Colonic mucosa (tissue), 4 donors: ENCODE data around the gene TMEM170B. TPM values are rescaled to one million over a fixed set of nuclear protein-coding genes. Genes with fewer than 3 reads are reported as not detected.

Source experiments
- DNase-seq: peaks from one replicate; pipeline ENCODE4 v3.0.0-alpha.2; 2020
- H3K27ac ChIP-seq: fragments of 200-600 bp; one replicate; pipeline ENCODE4 v1.8.0; 2021
- H3K27me3 ChIP-seq: fragments of 200-600 bp; one replicate; pipeline ENCODE4 v1.8.0; 2021
- H3K36me3 ChIP-seq: fragments of 200-600 bp; one replicate; pipeline ENCODE4 v1.8.0; 2021
- H3K4me1 ChIP-seq: fragments of 200-600 bp; one replicate; pipeline ENCODE4 v1.8.0; 2021; ENCODE audit warnings: mild to moderate bottlenecking
- H3K4me3 ChIP-seq: fragments of 200-600 bp; one replicate; pipeline ENCODE4 v1.8.0; 2021
- H3K9ac ChIP-seq, 2 donors: one replicate each; pipeline ENCODE4 v1.7.0; 2013; ENCODE audit warnings: control low read depth in 2 of 2, low read depth in 2 of 2, low read length in 2 of 2
- H3K9me3 ChIP-seq: fragments of 200-600 bp; one replicate; pipeline ENCODE4 v1.8.0; 2021
- CTCF ChIP-seq: fragments of 200-600 bp; IDR thresholded peaks from one replicate; pipeline ENCODE4 v1.8.0; 2022; ENCODE audit warnings: antibody characterized with exemption, mild to moderate bottlenecking
- intact Hi-C: fragments of 100-400 bp; cut with DNase I; formaldehyde crosslinking; loops from one replicate; pipeline ENCODE4 v1.14.1; 2022
- total RNA-seq, 2 donors: library from RNA; stranded (reverse); fragmentation: NEBNext Ultra II Directional in 1 of 2; extraction: Animal tissue kit (Norgen Biotek cat#: 25700) in 1 of 2; gene quantifications; one replicate each; pipeline ENCODE4 v1.2.1, GENCODE V29; 2021
- donor health status: healthy.
- donor health status: DM: no; HTN: no; CAD: no.
- donor health status: DM: no; HTN: no; CAD: no.

Gene TMEM170B
- total RNA-seq, 2 donors from 2014 or later, result 0.82 to 2.2 TPM

GRCh38 chr6:11497881-11498280 lies 39.7 kb upstream of the TMEM170B start:
- intact Hi-C loops, result loop anchor here (5.0 to 10.0 kb wide), 2 partner anchors 323 to 546 kb away; no protein-coding TSS in a partner anchor
- H3K4me1 ChIP-seq, result no peaks in the 10 kb centered on the region

GRCh38 chr6:11500008-11500407 lies 37.5 kb upstream of the TMEM170B start:
- Histone ChIP-seq H3K9ac (no peak overlapping the region), H3K4me1 (no peaks in the 10 kb centered on the region), H3K9me3 (no peaks in the 10 kb centered on the region), H3K36me3 (no peaks in the 10 kb centered on the region), H3K27me3 (no peaks in the 10 kb centered on the region), H3K4me3 (no peak overlapping the region), H3K27ac (no peak overlapping the region)
- intact Hi-C loops, result no loop called here
- no peak for DNase-seq
- no peak for TF ChIP-seq CTCF

More at GRCh38 chr6:11497881-11498280, 39.7 kb upstream of the TMEM170B start:
- no peak for TF ChIP-seq CTCF
- H3K9me3 ChIP-seq, result no peaks in the 10 kb centered on the region
- no peaks in the 10 kb centered on the region for H3K27me3 ChIP-seq
- H3K36me3 ChIP-seq, result no peaks in the 10 kb centered on the region
- DNase-seq, result no peak
- H3K27ac ChIP-seq, result no peak overlapping the region
- H3K9ac ChIP-seq, result no peak overlapping the region
- no peak overlapping the region for H3K4me3 ChIP-seq

GRCh38 chr6:11509471-11509870 lies 28.1 kb upstream of the TMEM170B start:
- Histone ChIP-seq H3K9me3 (no peaks in the 10 kb centered on the region), H3K36me3 (no peaks in the 10 kb centered on the region), H3K27me3 (no peaks in the 10 kb centered on the region), H3K27ac (no peak overlapping the region), H3K4me1 (no peaks in the 10 kb centered on the region), H3K9ac (no peak overlapping the region), H3K4me3 (no peak overlapping the region)
- DNase-seq, result no peak
- no peak for TF ChIP-seq CTCF
- intact Hi-C loops, result no loop called here

GRCh38 chr6:11514672-11515071 lies 22.9 kb upstream of the TMEM170B start:
- Histone ChIP-seq H3K4me3 (no peak overlapping the region), H3K27me3 (no peaks in the 10 kb centered on the region), H3K9ac (no peak overlapping the region), H3K36me3 (no peaks in the 10 kb centered on the region), H3K4me1 (no peaks in the 10 kb centered on the region), H3K9me3 (no peaks in the 10 kb centered on the region), H3K27ac (no peak overlapping the region)
- no peak for TF ChIP-seq CTCF
- intact Hi-C loops, result no loop called here
- no peak for DNase-seq

GRCh38 chr6:11515763-11516162 lies 21.8 kb upstream of the TMEM170B start:
- Histone ChIP-seq H3K9me3 (no peaks in the 10 kb centered on the region), H3K27me3 (no peaks in the 10 kb centered on the region), H3K27ac (no peak overlapping the region), H3K9ac (no peak overlapping the region), H3K36me3 (no peaks in the 10 kb centered on the region), H3K4me3 (no peak overlapping the region), H3K4me1 (no peaks in the 10 kb centered on the region)
- DNase-seq, result no peak
- intact Hi-C loops, result no loop called here
- TF ChIP-seq CTCF, result no peak
